Hematopoietic multipotent progenitor cell treated with erythropoietin and hydrocortisone succinate and interleukin-3 and kit ligand, for 6 days (in vitro differentiated cells): Measurements from ENCODE around the gene RABEP1.

Experiments used
- DNase-seq: peaks from one replicate; pipeline ENCODE4 v3.0.0-alpha.2; 2015

RABEP1 gene

GRCh38 chr17:5365831-5366230 lies 83.7 kb downstream of the RABEP1 start:
- DNase-seq, result no peak

- DNase-seq, result no peak
Observed at GRCh38 chr17:5370411-5370810, 88.3 kb downstream of the RABEP1 start.

- DNase-seq, result no peak
Observed at GRCh38 chr17:5373112-5373511, 91.0 kb downstream of the RABEP1 start.

- DNase-seq, result no peak
Observed at GRCh38 chr17:5378566-5379207, 96.6 kb downstream of the RABEP1 start.

GRCh38 chr17:5379351-5380107 lies 97.4 kb downstream of the RABEP1 start:
- DNase-seq, result no peak

GRCh38 chr17:5380491-5381135 lies 98.5 kb downstream of the RABEP1 start:
- DNase-seq, result no peak

GRCh38 chr17:5381542-5381941 lies 99.5 kb downstream of the RABEP1 start:
- no peak for DNase-seq

GRCh38 chr17:5391678-5392077 lies 109.6 kb downstream of the RABEP1 start:
- no peak for DNase-seq

GRCh38 chr17:5396612-5397011 lies 114.5 kb downstream of the RABEP1 start:
- DNase-seq, result no peak

GRCh38 chr17:5399767-5400166 lies 117.7 kb downstream of the RABEP1 start:
- DNase-seq, result no peak

- no peak for DNase-seq
Observed at GRCh38 chr17:5405400-5405799, 123.3 kb downstream of the RABEP1 start.

- peak; percentile 50 for DNase-seq
Observed at GRCh38 chr17:5408186-5408585, 126.1 kb downstream of the RABEP1 start.

GRCh38 chr17:5410594-5411272 lies 128.6 kb downstream of the RABEP1 start:
- no peak for DNase-seq

- DNase-seq, result no peak
Observed at GRCh38 chr17:5413682-5414081, 131.6 kb downstream of the RABEP1 start.

- DNase-seq, result no peak
Observed at GRCh38 chr17:5416901-5417300, 134.8 kb downstream of the RABEP1 start.

- DNase-seq, result peak; percentile 69
Observed at GRCh38 chr17:5418858-5419355, 136.8 kb downstream of the RABEP1 start.

- DNase-seq, result peak; percentile 99
Observed at GRCh38 chr17:5419356-5419958, 137.4 kb downstream of the RABEP1 start, which contains the start of gene NUP88. Gene NUP88 (minus strand): TSS chr17:5419662. CDS start chr17:5419650, 12 bp downstream.

- peak; percentile 96 for DNase-seq
Observed at GRCh38 chr17:5419959-5420653, 138.0 kb downstream of the RABEP1 start, which contains the start of gene RPAIN. Gene RPAIN (plus strand): TSS chr17:5420182. CDS start chr17:5420211, 29 bp downstream.

- no peak for DNase-seq
Observed at GRCh38 chr17:5422505-5422904, 140.4 kb downstream of the RABEP1 start.

GRCh38 chr17:5424909-5425308 lies 142.8 kb downstream of the RABEP1 start:
- no peak for DNase-seq

GRCh38 chr17:5425826-5426225 lies 143.7 kb downstream of the RABEP1 start:
- DNase-seq, result no peak
